IMR-90 (cell line): ENCODE results near the gene SLC6A9. TPM values are rescaled to one million over a fixed set of nuclear protein-coding genes. Genes with fewer than 3 reads are reported as not detected.

Experiments used
- ATAC-seq: fragments of 200-7000 bp; cut with Tn5 transposase; 2 replicates; pipeline ENCODE4 v1.9.1; 2020; ENCODE audit warnings: low read depth, mild to moderate bottlenecking, moderate library complexity
- BruUV-seq: library from RNA; stranded (reverse); fragments of 400-500 nt; replicated peaks from 2 replicates; lab custom pipeline; 2021; lab: Mats Ljungman, UMichigan
- CTCF ChIA-PET: fragments of 300-600 bp; formaldehyde crosslinking; extraction: SDS; loops from one replicate; lab custom pipeline; 2021; ENCODE audit warnings: antibody characterized with exemption; lab: Yijun Ruan, JAX
- POLR2A ChIA-PET: fragments of 300-600 bp; sonication (Branson Sonifier 250); formaldehyde crosslinking; loops from one replicate; lab custom pipeline; 2022; ENCODE audit warnings: antibody characterized with exemption; ENCODE audit not compliant: unreplicated experiment; lab: Charles Lee
- DNase-seq: peaks from one replicate; pipeline ENCODE4 v3.0.0; 2013
- H2AFZ ChIP-seq: replicated peaks from 2 replicates; pipeline ENCODE3; 2013; ENCODE audit warnings: low read length, mild to moderate bottlenecking; ENCODE audit not compliant: poor library complexity
- H2AK5ac ChIP-seq: 2 replicates; pipeline ENCODE4 v1.6.1; 2013; ENCODE audit warnings: low read depth, low read length, inconsistent platforms
- H2AK9ac ChIP-seq: replicated peaks from 2 replicates; pipeline ENCODE3; 2013; ENCODE audit warnings: mild to moderate bottlenecking, low read depth, low read length, moderate library complexity; ENCODE audit not compliant: poor library complexity
- H2BK120ac ChIP-seq: 2 replicates; pipeline ENCODE4 v1.6.1; 2013; ENCODE audit warnings: low read depth, low read length, inconsistent platforms
- H2BK15ac ChIP-seq: 3 replicates; pipeline ENCODE4 v1.6.1; 2013; ENCODE audit warnings: low read depth, low read length, inconsistent platforms
- H2BK20ac ChIP-seq: 2 replicates; pipeline ENCODE4 v1.6.1; 2013; ENCODE audit warnings: low read depth, mild to moderate bottlenecking, inconsistent platforms, low read length, moderate library complexity
- H2BK5ac ChIP-seq: 2 replicates; pipeline ENCODE4 v1.6.1; 2013; ENCODE audit warnings: mild to moderate bottlenecking, low read depth, low read length, inconsistent platforms; ENCODE audit not compliant: poor library complexity, severe bottlenecking
- H3K14ac ChIP-seq: replicated peaks from 2 replicates; pipeline ENCODE4 v1.6.1; 2013; ENCODE audit warnings: low read depth, low read length, inconsistent platforms
- H3K18ac ChIP-seq: 2 replicates; pipeline ENCODE4 v1.6.1; 2013; ENCODE audit warnings: low read depth, low read length, control low read depth
- H3K23ac ChIP-seq: 2 replicates; pipeline ENCODE4 v1.6.1; 2013; ENCODE audit warnings: low read depth, low read length, inconsistent platforms
- H3K27ac ChIP-seq: 2 replicates; pipeline ENCODE4 v1.5.1; 2013; ENCODE audit warnings: mild to moderate bottlenecking, control low read depth, low read length; ENCODE audit not compliant: insufficient read depth
- H3K27me3 ChIP-seq: 2 replicates; pipeline ENCODE4 v1.6.1; 2013; ENCODE audit warnings: low read length; ENCODE audit not compliant: control insufficient read depth, insufficient read depth
- H3K36me3 ChIP-seq: 2 replicates; pipeline ENCODE4 v1.6.1; 2013; ENCODE audit warnings: low read length, mixed read lengths; ENCODE audit not compliant: control insufficient read depth, insufficient read depth
- H3K4ac ChIP-seq: 2 replicates; pipeline ENCODE4 v1.6.1; 2013; ENCODE audit warnings: low read depth, low read length, inconsistent platforms
- H3K4me1 ChIP-seq: 2 replicates; pipeline ENCODE4 v1.6.1; 2013; ENCODE audit warnings: low read length, mixed read lengths; ENCODE audit not compliant: control insufficient read depth, insufficient read depth
- H3K4me2 ChIP-seq: 2 replicates; pipeline ENCODE4 v1.6.1; 2013; ENCODE audit warnings: low read depth, mild to moderate bottlenecking, control low read depth, low read length, moderate library complexity
- H3K4me3 ChIP-seq: 2 replicates; pipeline ENCODE4 v1.5.1; 2013; ENCODE audit warnings: low read depth, mild to moderate bottlenecking, control low read depth, low read length, moderate library complexity; ENCODE audit not compliant: insufficient read depth
- H3K56ac ChIP-seq: 2 replicates; pipeline ENCODE4 v1.6.1; 2013; ENCODE audit warnings: low read length, inconsistent platforms; ENCODE audit not compliant: insufficient read depth; ENCODE audit errors: extremely low read depth
- H3K79me1 ChIP-seq, 2 experiments: 2 replicates each; pipeline ENCODE4 v1.6.1; 2013; ENCODE audit warnings: low read length in 2 of 2, inconsistent platforms in 1 of 2, low read depth in 1 of 2
- H3K9ac ChIP-seq: 2 replicates; pipeline ENCODE4 v1.6.1; 2013; ENCODE audit warnings: low read depth, low read length, control low read depth
- H3K9me1 ChIP-seq: 2 replicates; pipeline ENCODE4 v1.6.1; 2013; ENCODE audit warnings: low read length, inconsistent platforms; ENCODE audit not compliant: insufficient read depth
- H3K9me3 ChIP-seq: 2 replicates; pipeline ENCODE4 v1.6.1; 2013; ENCODE audit warnings: low read length; ENCODE audit not compliant: control insufficient read depth, insufficient read depth
- H4K20me1 ChIP-seq: 2 replicates; pipeline ENCODE4 v1.6.1; 2013; ENCODE audit warnings: low read length, inconsistent platforms; ENCODE audit not compliant: insufficient read depth
- H4K5ac ChIP-seq: 2 replicates; pipeline ENCODE4 v1.6.1; 2013; ENCODE audit warnings: mild to moderate bottlenecking, low read depth, low read length, control low read depth
- H4K8ac ChIP-seq, 2 experiments: 2 replicates each; pipeline ENCODE4 v1.6.1; 2013; ENCODE audit warnings: low read depth in 2 of 2, low read length in 2 of 2, control low read depth in 1 of 2, inconsistent platforms in 1 of 2
- H4K91ac ChIP-seq: 2 replicates; pipeline ENCODE4 v1.6.1; 2013; ENCODE audit warnings: low read depth, low read length, inconsistent platforms; ENCODE audit not compliant: insufficient read depth
- CTCF ChIP-seq: conservative IDR thresholded peaks from 2 replicates; pipeline ENCODE4 v1.5.1; 2012; ENCODE audit warnings: mild to moderate bottlenecking, low read depth, low read length, improper control_type of control experiment
- ELK1 ChIP-seq: fragments of 150-350 bp; IDR thresholded peaks from 2 replicates; pipeline ENCODE4 v1.6.1; 2016; ENCODE audit warnings: low read depth, mild to moderate bottlenecking, low read length, moderate library complexity, borderline replicate concordance
- FOS ChIP-seq: fragments of 150-350 bp; IDR thresholded peaks from 2 replicates; pipeline ENCODE4 v1.6.1; 2016; ENCODE audit warnings: low read depth, low read length
- MAFK ChIP-seq: IDR thresholded peaks from 2 replicates; pipeline ENCODE4 v1.6.1; 2012; ENCODE audit warnings: low read depth, low read length, improper control_type of control experiment
- POLR2A ChIP-seq: IDR thresholded peaks from 2 replicates; pipeline ENCODE4 v1.6.1; 2012; ENCODE audit warnings: mild to moderate bottlenecking, low read depth, low read length
- RAD21 ChIP-seq: IDR thresholded peaks from 2 replicates; pipeline ENCODE4 v1.6.1; 2012; ENCODE audit warnings: low read length, improper control_type of control experiment
- SMC3 ChIP-seq: fragments of 150-350 bp; IDR thresholded peaks from 2 replicates; pipeline ENCODE4 v1.6.1; 2016; ENCODE audit warnings: low read depth, mild to moderate bottlenecking, antibody characterized with exemption, low read length, moderate library complexity
- WGBS, 2 experiments: methylation state at CpG; one replicate each; pipeline versions ENCODE4 v1.1.5 to v1.1.7; 2013; ENCODE audit warnings: missing lambda C conversion rate in 2 of 2; ENCODE audit not compliant: insufficient read length in 1 of 2; ENCODE audit errors: extremely low coverage in 2 of 2; 5-methylcytosine and 5-hydroxymethylcytosine counted together
- dilution Hi-C: fragments of 300-500 bp; cut with HindIII; formaldehyde crosslinking; loops from one replicate; pipeline ENCODE4 v1.14.3; 2018; ENCODE audit warnings: low sequenced_read_pairs; ENCODE audit not compliant: unreplicated experiment
- in situ Hi-C: fragments of 300-500 bp; cut with MboI; formaldehyde crosslinking; loops from 3 replicates; pipeline ENCODE4 v1.14.3; 2019; ENCODE audit warnings: low sequenced_read_pairs, inconsistent platforms, mixed read lengths
- intact Hi-C: fragments of 100-400 bp; cut with micrococcal nuclease; formaldehyde crosslinking; loops from 2 replicates; pipeline ENCODE4 v1.10.0; 2022
- polyA plus RNA-seq, 3 experiments: library from polyadenylated mRNA; depleted of rRNA; stranded (reverse); fragments of >200 nt; gene quantifications; 2 replicates each; pipeline ENCODE4 v1.2.3, GENCODE V29; 2012; ENCODE audit warnings: low replicate concordance in 1 of 3
- total RNA-seq: library from RNA; depleted of rRNA; stranded (reverse); fragments of >200 nt; gene quantifications from 2 replicates; pipeline ENCODE4 v1.2.3, GENCODE V29; 2012

The SLC6A9 gene
- total and polyA plus RNA-seq, 2 of the 4 experiments (the other 2 are of a cell fraction): 2.0 to 6.6 TPM

- dilution Hi-C loops: no loop called here
- ATAC-seq: no peak
- in situ Hi-C loops: loop anchor here (25.0 kb wide), 1 partner anchor 419 kb away; the partner anchor contains the start of gene PTPRF
Measured at GRCh38 chr1:43956234-43956633, 75.0 kb downstream of the SLC6A9 start.

More at GRCh38 chr1:43956234-43956633, 75.0 kb downstream of the SLC6A9 start:
- peaks cover 21% of the 10 kb centered on the region for H4K20me1 ChIP-seq
- H2BK5ac ChIP-seq: no peak overlapping the region
- no TSS peak for BruUV-seq
- no peak overlapping the region for H3K4me3 ChIP-seq
- no peak overlapping the region for H2BK15ac ChIP-seq
- H3K4ac ChIP-seq: no peak overlapping the region
- no peak overlapping the region for H3K27ac ChIP-seq
- H3K4me2 ChIP-seq: no peak overlapping the region
- no peaks in the 10 kb centered on the region for H3K27me3 ChIP-seq
- H3K4me1 ChIP-seq: no peaks in the 10 kb centered on the region
- H2AK9ac ChIP-seq: no peak overlapping the region
- H4K8ac ChIP-seq: no peak overlapping the region
- no peak overlapping the region for H3K23ac ChIP-seq
- H2BK20ac ChIP-seq: no peak overlapping the region
- ChIA-PET POLR2A (no interaction called here), CTCF (no interaction called here)
- H2AFZ ChIP-seq: no peak overlapping the region
- no peak for DNase-seq
- 95% methylated on average over 4 of the region's 8 CpGs; no CpG with 5 or more reads in 1 of the 2 experiments for WGBS, 2 experiments
- H3K9me3 ChIP-seq: no peaks in the 10 kb centered on the region
- H3K18ac ChIP-seq: no peak overlapping the region
- H3K56ac ChIP-seq: no peak overlapping the region
- H2AK5ac ChIP-seq: no peak overlapping the region
- no peak overlapping the region for H4K91ac ChIP-seq
- H3K36me3 ChIP-seq: peaks cover 30% of the 10 kb centered on the region
- H3K9ac ChIP-seq: no peak overlapping the region
- TF ChIP-seq FOS (no peak), POLR2A (no peak), SMC3 (no peak), RAD21 (no peak), MAFK (no peak), ELK1 (no peak), CTCF (no peak)
- H2BK120ac ChIP-seq: no peak overlapping the region
- H3K79me1 ChIP-seq: peaks cover 17 to 20% of the 10 kb centered on the region in 2 experiments
- H3K14ac ChIP-seq: no peak overlapping the region
- H3K9me1 ChIP-seq: peaks cover 10% of the 10 kb centered on the region; the same call in 1 of the 2 replicates
- intact Hi-C loops: no loop called here
- no peak overlapping the region for H4K5ac ChIP-seq
